Neural progenitor cell (in vitro differentiated cells): ENCODE results near the gene WDR7. TPM values are rescaled to one million over a fixed set of nuclear protein-coding genes. Genes with fewer than 3 reads are reported as not detected.

Experiments
- DNase-seq: peaks from one replicate; pipeline ENCODE4 v3.0.0-alpha.2; 2016; ENCODE audit warnings: low spot score
- H2AFZ ChIP-seq: fragments of 200-600 bp; sonication (generic); replicated peaks from 2 replicates; pipeline ENCODE4 v1.6.1; 2016; ENCODE audit warnings: antibody characterized with exemption
- H3F3A ChIP-seq: fragments of 200-600 bp; sonication (generic); 2 replicates; pipeline ENCODE4 v1.6.1; 2016; ENCODE audit warnings: antibody characterized with exemption, low read depth
- H3K27ac ChIP-seq: fragments of 200-600 bp; sonication (generic); 2 replicates; pipeline ENCODE4 v1.5.1; 2016; ENCODE audit warnings: mild to moderate bottlenecking
- H3K27me3 ChIP-seq: fragments of 200-600 bp; sonication (generic); 2 replicates; pipeline ENCODE4 v1.6.1; 2016; ENCODE audit warnings: mild to moderate bottlenecking, moderate library complexity
- H3K36me3 ChIP-seq: fragments of 200-600 bp; sonication (generic); 2 replicates; pipeline ENCODE4 v1.5.1; 2016
- H3K4me1 ChIP-seq: fragments of 200-600 bp; sonication (generic); 2 replicates; pipeline ENCODE4 v1.6.1; 2016; ENCODE audit warnings: mixed run types
- H3K4me2 ChIP-seq: fragments of 200-600 bp; sonication (generic); 2 replicates; pipeline ENCODE4 v1.6.1; 2016
- H3K4me3 ChIP-seq: fragments of 200-600 bp; sonication (generic); 2 replicates; pipeline ENCODE4 v1.5.1; 2016
- H3K79me2 ChIP-seq: fragments of 200-600 bp; sonication (generic); 2 replicates; pipeline ENCODE4 v1.6.1; 2016; ENCODE audit warnings: low read depth
- H3K9ac ChIP-seq: fragments of 200-600 bp; sonication (generic); 2 replicates; pipeline ENCODE4 v1.6.1; 2016
- H3K9me3 ChIP-seq: fragments of 200-600 bp; sonication (generic); 2 replicates; pipeline ENCODE4 v1.5.1; 2016; ENCODE audit warnings: low read depth
- H4K20me1 ChIP-seq: fragments of 200-600 bp; sonication (generic); 2 replicates; pipeline ENCODE4 v1.6.1; 2016; ENCODE audit warnings: low read depth
- H3K27ac Mint-ChIP-seq: 3 replicates; pipeline ENCODE4 v1.8.0; 2021; ENCODE audit warnings: mixed read lengths
- H3K27me3 Mint-ChIP-seq: 2 replicates; pipeline ENCODE4 v1.8.0; 2022; ENCODE audit warnings: low read depth, mild to moderate bottlenecking, inconsistent platforms, moderate library complexity, mixed read lengths; ENCODE audit not compliant: insufficient read depth
- H3K36me3 Mint-ChIP-seq: 3 replicates; pipeline ENCODE4 v1.8.0; 2021; ENCODE audit warnings: mixed read lengths
- H3K4me1 Mint-ChIP-seq: 3 replicates; pipeline ENCODE4 v1.8.0; 2021; ENCODE audit warnings: mixed read lengths
- H3K4me3 Mint-ChIP-seq: 3 replicates; pipeline ENCODE4 v1.8.0; 2021; ENCODE audit warnings: mild to moderate bottlenecking, moderate library complexity, mixed read lengths
- H3K9me3 Mint-ChIP-seq: 3 replicates; pipeline ENCODE4 v1.8.0; 2020; ENCODE audit warnings: mixed read lengths
- CTCF ChIP-seq: fragments of 200-600 bp; sonication (generic); IDR thresholded peaks from 2 replicates; pipeline ENCODE4 v1.5.1; 2017; ENCODE audit warnings: antibody characterized with exemption, mild to moderate bottlenecking
- EZH2 ChIP-seq: fragments of 200-600 bp; sonication (generic); IDR thresholded peaks from 2 replicates; pipeline ENCODE4 v1.6.1; 2017; ENCODE audit warnings: antibody characterized with exemption, mild to moderate bottlenecking, moderate library complexity
- EZH2phosphoT487 ChIP-seq: fragments of 200-600 bp; sonication (generic); IDR thresholded peaks from 2 replicates; pipeline ENCODE4 v1.6.1; 2017; ENCODE audit warnings: antibody characterized with exemption
- total RNA-seq: library from RNA; depleted of rRNA; stranded (reverse); fragments of >200 nt; gene quantifications from 2 replicates; pipeline ENCODE4 v1.2.3, GENCODE V29; 2015; ENCODE audit warnings: low replicate concordance

Gene WDR7
- total RNA-seq, 1 donor from 2014 or later: 12.3 TPM

- Mint-ChIP-seq H3K27me3 (no peaks in the 10 kb centered on the region), H3K36me3 (no peaks in the 10 kb centered on the region), H3K4me3 (no peak overlapping the region), H3K27ac (no peak overlapping the region), H3K9me3 (no peaks in the 10 kb centered on the region), H3K4me1 (peaks cover 9% of the 10 kb centered on the region)
- Histone ChIP-seq H3F3A (no peaks in the 10 kb centered on the region), H3K4me3 (no peak overlapping the region), H3K27ac (no peak overlapping the region), H3K36me3 (no peaks in the 10 kb centered on the region), H3K79me2 (no peaks in the 10 kb centered on the region), H3K27me3 (no peaks in the 10 kb centered on the region), H2AFZ (no peak overlapping the region), H4K20me1 (no peaks in the 10 kb centered on the region), H3K4me1 (no peaks in the 10 kb centered on the region), H3K4me2 (no peak overlapping the region), H3K9me3 (no peaks in the 10 kb centered on the region), H3K9ac (no peak overlapping the region)
- TF ChIP-seq CTCF (no peak), EZH2 (no peak)
- no peak for DNase-seq
These were observed 357.0 kb downstream of the WDR7 start for GRCh38 chr18:57008001-57008686.

- Mint-ChIP-seq H3K27ac (no peak overlapping the region), H3K4me3 (no peak overlapping the region), H3K36me3 (no peaks in the 10 kb centered on the region), H3K9me3 (no peaks in the 10 kb centered on the region), H3K4me1 (peaks cover 11% of the 10 kb centered on the region), H3K27me3 (no peaks in the 10 kb centered on the region)
- no peak overlapping the region for H3K9ac ChIP-seq
- no peaks in the 10 kb centered on the region for H3K4me1 ChIP-seq
- H3K36me3 ChIP-seq: no peaks in the 10 kb centered on the region
- H4K20me1 ChIP-seq: no peaks in the 10 kb centered on the region
- no peaks in the 10 kb centered on the region for H3K9me3 ChIP-seq
- DNase-seq: no peak
- no peaks in the 10 kb centered on the region for H3K27me3 ChIP-seq
- H2AFZ ChIP-seq: no peak overlapping the region
- H3K4me2 ChIP-seq: no peak overlapping the region
- H3K79me2 ChIP-seq: no peaks in the 10 kb centered on the region
- no peak overlapping the region for H3K27ac ChIP-seq
- H3K4me3 ChIP-seq: no peak overlapping the region
- H3F3A ChIP-seq: no peaks in the 10 kb centered on the region
- TF ChIP-seq CTCF: no peak
- TF ChIP-seq EZH2: no peak
- TF ChIP-seq EZH2phosphoT487: no peak
These were observed 358.7 kb downstream of the WDR7 start for GRCh38 chr18:57009844-57010243.

DNA sequence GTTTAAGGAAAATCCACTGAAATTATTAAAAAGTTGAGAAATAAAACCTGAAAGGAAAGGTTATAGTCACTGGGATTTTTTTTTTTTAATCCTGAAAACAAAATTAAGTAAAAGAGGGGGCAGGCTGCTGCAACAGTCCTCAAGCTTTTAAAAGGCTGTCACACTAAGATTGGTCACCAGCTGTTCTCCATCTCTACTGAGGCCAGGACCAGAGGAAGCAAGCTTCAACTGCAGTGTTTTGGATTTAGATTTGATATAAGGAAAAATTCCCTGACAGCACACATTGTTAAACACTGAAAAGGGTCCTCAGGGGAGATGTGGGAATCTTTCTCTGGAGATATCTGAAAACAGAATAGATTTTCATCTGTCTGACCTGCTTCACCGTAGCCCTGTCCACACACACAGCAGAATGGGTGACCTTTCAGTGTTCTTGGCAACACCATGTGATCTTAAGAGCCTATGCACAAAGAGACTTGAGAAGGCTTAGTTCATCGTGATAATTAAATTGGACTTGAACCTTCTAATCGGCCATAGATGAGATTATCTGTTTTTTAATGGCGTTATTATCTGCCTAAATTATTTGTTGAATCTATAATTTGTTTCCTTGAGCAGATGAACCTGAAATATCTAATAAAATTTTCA, 363.7 kb downstream of the WDR7 start:
- H3K27me3 Mint-ChIP-seq: no peaks in the 10 kb centered on the region
- H3K27ac Mint-ChIP-seq: no peak overlapping the region

More for the DNA sequence above, 363.7 kb downstream of the WDR7 start:
- TF ChIP-seq EZH2phosphoT487: no peak
- no peak for TF ChIP-seq EZH2
- no peak for TF ChIP-seq CTCF
- Histone ChIP-seq H3K9ac (no peak overlapping the region), H2AFZ (no peak overlapping the region), H4K20me1 (no peaks in the 10 kb centered on the region), H3K36me3 (no peaks in the 10 kb centered on the region), H3F3A (no peaks in the 10 kb centered on the region), H3K79me2 (no peaks in the 10 kb centered on the region), H3K4me1 (peaks cover 15% of the 10 kb centered on the region), H3K4me2 (no peak overlapping the region), H3K4me3 (no peak overlapping the region), H3K27ac (no peak overlapping the region), H3K27me3 (no peaks in the 10 kb centered on the region), H3K9me3 (no peaks in the 10 kb centered on the region)
- no peak for DNase-seq
- H3K4me1 Mint-ChIP-seq: peaks cover 44% of the 10 kb centered on the region
- peak overlapping the region; percentile 8 for H3K4me3 Mint-ChIP-seq
- no peaks in the 10 kb centered on the region for H3K9me3 Mint-ChIP-seq
- H3K36me3 Mint-ChIP-seq: no peaks in the 10 kb centered on the region
